ENCODE results near the gene DNAJC27. TPM values are rescaled to one million over a fixed set of nuclear protein-coding genes. Genes with fewer than 3 reads are reported as not detected.
"Not testable (repeated sequence)": the region's sequence is repeated elsewhere in the genome, so short reads cannot be mapped to it uniquely, and the experiment has no call there.

The DNAJC27 gene
- total and polyA plus RNA-seq, 9 of the 15 experiments (the other 6 are each of a cell fraction or from before 2014, with no cell fraction given), result 0.53 to 5.9 (median 3.0) TPM

GRCh38 chr2:25014631-25015030, 42.9 kb upstream of the DNAJC27 start (continued):
- TF ChIP-seq MAX (CRISPR knock-in tag; IDR thresholded peaks at IDR 0.05) (peak; percentile 17; the same call in 1 of the 2 replicates), BHLHE40 (IDR thresholded peaks at IDR 0.05; ENCODE audit: low read length) (peak; percentile 63), E2F6 (IDR thresholded peaks at IDR 0.05; ENCODE audit: borderline replicate concordance in 1 of 2, extremely low read depth in 1 of 2, insufficient read depth in 1 of 2, insufficient read length in 1 of 2, low read depth in 1 of 2, low read length in 1 of 2, poor library complexity in 1 of 2, severe bottlenecking in 1 of 2) (peak in 1 of 2 experiments; percentile 30), NCOA4 (IDR thresholded peaks at IDR 0.05; ENCODE audit: partially characterized antibody) (no peak), SP1 (CRISPR knock-in tag; IDR thresholded peaks at IDR 0.05) (no peak), BRF1 (IDR thresholded peaks at IDR 0.05; ENCODE audit: borderline replicate concordance, extremely low read depth, insufficient read length) (no peak), CXXC5 (CRISPR knock-in tag; IDR thresholded peaks at IDR 0.05) (peak; percentile 45)

GRCh38 chr2:25011342-25011741, 39.6 kb upstream of the DNAJC27 start:
- H3K79me2 ChIP-seq (ENCODE audit: control insufficient read depth, insufficient read depth, low read length); H3K4me1 ChIP-seq (replicated peaks in 1 of 2; ENCODE audit: control insufficient read depth in 2 of 2, insufficient read depth in 2 of 2, low read length in 2 of 2); H3K9ac ChIP-seq (ENCODE audit: insufficient read depth in 1 of 2, low read depth in 2 of 2, low read length in 2 of 2); H3K4me3 ChIP-seq; H3K9me1 ChIP-seq (ENCODE audit: control insufficient read depth, insufficient read depth, low read length); H3K27ac ChIP-seq (ENCODE audit: extremely low read depth, low read depth, low read length); in situ Hi-C loops (cut with MboI); H3K9me3 ChIP-seq (replicated peaks; ENCODE audit: control insufficient read depth, insufficient read depth, low read depth, low read length); H3K4me2 ChIP-seq (ENCODE audit: insufficient read depth, low read length); H2AFZ ChIP-seq (ENCODE audit: low read depth, low read length); ATAC-seq; DNase-seq (ENCODE audit: extremely low read depth in 1 of 4, low spot score in 3 of 4); POLR2A ChIA-PET; intact Hi-C loops (cut with micrococcal nuclease); H4K20me1 ChIP-seq (replicated peaks; ENCODE audit: control insufficient read depth, insufficient read depth, low read length); FAIRE-seq; H3K36me3 ChIP-seq (ENCODE audit: control insufficient read depth, insufficient read depth, low read length); BruUV-seq (replicated peaks): not testable (repeated sequence)
- CTCF ChIA-PET (ENCODE audit: low intra/inter-chr PET ratio), result interaction anchor here (0.6 kb wide), 1 partner anchor 283 kb away, joined by 5 read pairs; no protein-coding TSS in a partner anchor
- H3K27me3 ChIP-seq (ENCODE audit: control insufficient read depth in 2 of 2, insufficient read depth in 2 of 2, low read length in 2 of 2), result peaks cover 12 to 17% of the 10 kb centered on the region in 2 experiments
- TF ChIP-seq ZNF512 (tag; IDR thresholded peaks at IDR 0.05), result peak; percentile 80
- WGBS (ENCODE audit: insufficient coverage, low coverage, missing lambda C conversion rate), result 0% methylated on average over 1 of the region's 2 CpGs

All from K562 (cell line).